Measurements from ENCODE around the gene ATP8A2. TPM values are rescaled to one million over a fixed set of nuclear protein-coding genes. Genes with fewer than 3 reads are reported as not detected.

Gene ATP8A2
- total RNA-seq, 1 experiment from 2014 or later, result 5.2 TPM

DNA sequence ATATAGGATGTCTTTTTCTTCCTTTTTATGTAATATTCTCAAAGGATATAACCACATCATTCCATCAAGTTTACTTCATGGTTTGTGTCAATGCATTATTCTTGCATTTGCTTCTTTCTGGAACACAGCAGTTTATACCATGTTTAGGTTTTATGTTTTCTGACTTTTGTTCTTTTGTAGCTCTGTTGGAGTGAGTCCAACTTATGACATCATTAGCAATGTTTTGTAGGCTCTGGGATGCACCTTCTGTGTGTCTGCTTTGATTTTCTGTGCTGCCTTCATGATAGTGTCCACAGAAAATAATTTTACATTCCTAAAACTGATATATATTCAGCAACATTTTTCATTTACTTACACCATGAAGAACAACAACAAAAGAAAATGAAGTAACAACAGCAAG, 611.1 kb downstream of the ATP8A2 start:
- no peak overlapping the region for H3K27ac Mint-ChIP-seq
- TF ChIP-seq EMX1 (CRISPR knock-in tag; IDR thresholded peaks at IDR 0.05) (no peak), TCF7 (CRISPR knock-in tag; IDR thresholded peaks at IDR 0.05; ENCODE audit: low read depth) (no peak), JUN (CRISPR knock-in tag; IDR thresholded peaks at IDR 0.05) (no peak), ETV6 (CRISPR knock-in tag; IDR thresholded peaks at IDR 0.05) (no peak), ZNF219 (CRISPR knock-in tag; IDR thresholded peaks at IDR 0.05; ENCODE audit: borderline replicate concordance) (no peak), PRRX2 (CRISPR knock-in tag; IDR thresholded peaks at IDR 0.05) (no peak), ZNF671 (CRISPR knock-in tag; IDR thresholded peaks at IDR 0.05) (no peak), NFATC4 (CRISPR knock-in tag; IDR thresholded peaks at IDR 0.05) (no peak), NFYB (CRISPR knock-in tag; conservative IDR thresholded peaks at IDR 0.05; ENCODE audit: low read depth) (no peak), KAT7 (CRISPR knock-in tag; IDR thresholded peaks at IDR 0.05; ENCODE audit: borderline replicate concordance) (no peak), HMGA2 (CRISPR knock-in tag; IDR thresholded peaks at IDR 0.05) (no peak)
- TF ChIP-seq, protein P1, sequence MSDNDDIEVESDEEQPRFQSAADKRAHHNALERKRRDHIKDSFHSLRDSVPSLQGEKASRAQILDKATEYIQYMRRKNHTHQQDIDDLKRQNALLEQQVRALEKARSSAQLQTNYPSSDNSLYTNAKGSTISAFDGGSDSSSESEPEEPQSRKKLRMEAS (CRISPR knock-in tag; IDR thresholded peaks at IDR 0.05), result no peak
- TF ChIP-seq, protein P2, sequence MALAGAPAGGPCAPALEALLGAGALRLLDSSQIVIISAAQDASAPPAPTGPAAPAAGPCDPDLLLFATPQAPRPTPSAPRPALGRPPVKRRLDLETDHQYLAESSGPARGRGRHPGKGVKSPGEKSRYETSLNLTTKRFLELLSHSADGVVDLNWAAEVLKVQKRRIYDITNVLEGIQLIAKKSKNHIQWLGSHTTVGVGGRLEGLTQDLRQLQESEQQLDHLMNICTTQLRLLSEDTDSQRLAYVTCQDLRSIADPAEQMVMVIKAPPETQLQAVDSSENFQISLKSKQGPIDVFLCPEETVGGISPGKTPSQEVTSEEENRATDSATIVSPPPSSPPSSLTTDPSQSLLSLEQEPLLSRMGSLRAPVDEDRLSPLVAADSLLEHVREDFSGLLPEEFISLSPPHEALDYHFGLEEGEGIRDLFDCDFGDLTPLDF (CRISPR knock-in tag; IDR thresholded peaks at IDR 0.05), result no peak
- TF ChIP-seq, protein P3, sequence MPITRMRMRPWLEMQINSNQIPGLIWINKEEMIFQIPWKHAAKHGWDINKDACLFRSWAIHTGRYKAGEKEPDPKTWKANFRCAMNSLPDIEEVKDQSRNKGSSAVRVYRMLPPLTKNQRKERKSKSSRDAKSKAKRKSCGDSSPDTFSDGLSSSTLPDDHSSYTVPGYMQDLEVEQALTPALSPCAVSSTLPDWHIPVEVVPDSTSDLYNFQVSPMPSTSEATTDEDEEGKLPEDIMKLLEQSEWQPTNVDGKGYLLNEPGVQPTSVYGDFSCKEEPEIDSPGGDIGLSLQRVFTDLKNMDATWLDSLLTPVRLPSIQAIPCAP (CRISPR knock-in tag; IDR thresholded peaks at IDR 0.05), result no peak
- TF ChIP-seq, protein P4, sequence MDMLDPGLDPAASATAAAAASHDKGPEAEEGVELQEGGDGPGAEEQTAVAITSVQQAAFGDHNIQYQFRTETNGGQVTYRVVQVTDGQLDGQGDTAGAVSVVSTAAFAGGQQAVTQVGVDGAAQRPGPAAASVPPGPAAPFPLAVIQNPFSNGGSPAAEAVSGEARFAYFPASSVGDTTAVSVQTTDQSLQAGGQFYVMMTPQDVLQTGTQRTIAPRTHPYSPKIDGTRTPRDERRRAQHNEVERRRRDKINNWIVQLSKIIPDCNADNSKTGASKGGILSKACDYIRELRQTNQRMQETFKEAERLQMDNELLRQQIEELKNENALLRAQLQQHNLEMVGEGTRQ (CRISPR knock-in tag; IDR thresholded peaks at IDR 0.05), result no peak
- TF ChIP-seq, protein P5, sequence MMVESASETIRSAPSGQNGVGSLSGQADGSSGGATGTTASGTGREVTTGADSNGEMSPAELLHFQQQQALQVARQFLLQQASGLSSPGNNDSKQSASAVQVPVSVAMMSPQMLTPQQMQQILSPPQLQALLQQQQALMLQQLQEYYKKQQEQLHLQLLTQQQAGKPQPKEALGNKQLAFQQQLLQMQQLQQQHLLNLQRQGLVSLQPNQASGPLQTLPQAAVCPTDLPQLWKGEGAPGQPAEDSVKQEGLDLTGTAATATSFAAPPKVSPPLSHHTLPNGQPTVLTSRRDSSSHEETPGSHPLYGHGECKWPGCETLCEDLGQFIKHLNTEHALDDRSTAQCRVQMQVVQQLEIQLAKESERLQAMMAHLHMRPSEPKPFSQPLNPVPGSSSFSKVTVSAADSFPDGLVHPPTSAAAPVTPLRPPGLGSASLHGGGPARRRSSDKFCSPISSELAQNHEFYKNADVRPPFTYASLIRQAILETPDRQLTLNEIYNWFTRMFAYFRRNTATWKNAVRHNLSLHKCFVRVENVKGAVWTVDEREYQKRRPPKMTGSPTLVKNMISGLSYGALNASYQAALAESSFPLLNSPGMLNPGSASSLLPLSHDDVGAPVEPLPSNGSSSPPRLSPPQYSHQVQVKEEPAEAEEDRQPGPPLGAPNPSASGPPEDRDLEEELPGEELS (CRISPR knock-in tag; IDR thresholded peaks at IDR 0.05), result no peak
- peaks cover 8% of the 10 kb centered on the region for H3K9me3 Mint-ChIP-seq
- ATAC-seq (no peak), DNase-seq (ENCODE audit: low spot score) (no peak)
- H3K4me3 Mint-ChIP-seq, result no peak overlapping the region
- H3K4me1 Mint-ChIP-seq, result peaks cover 36% of the 10 kb centered on the region
- H3K36me3 Mint-ChIP-seq, result no peaks in the 10 kb centered on the region
- CTCF ChIA-PET, result interaction anchor here (1.2 kb wide), 1 partner anchor 55 kb away, joined by 4 read pairs; no protein-coding TSS in a partner anchor
- no peaks in the 10 kb centered on the region; the same call in 1 of the 2 replicates for H3K27me3 Mint-ChIP-seq (ENCODE audit: low read depth)
- POLR2A ChIA-PET, result no interaction called here

DNA sequence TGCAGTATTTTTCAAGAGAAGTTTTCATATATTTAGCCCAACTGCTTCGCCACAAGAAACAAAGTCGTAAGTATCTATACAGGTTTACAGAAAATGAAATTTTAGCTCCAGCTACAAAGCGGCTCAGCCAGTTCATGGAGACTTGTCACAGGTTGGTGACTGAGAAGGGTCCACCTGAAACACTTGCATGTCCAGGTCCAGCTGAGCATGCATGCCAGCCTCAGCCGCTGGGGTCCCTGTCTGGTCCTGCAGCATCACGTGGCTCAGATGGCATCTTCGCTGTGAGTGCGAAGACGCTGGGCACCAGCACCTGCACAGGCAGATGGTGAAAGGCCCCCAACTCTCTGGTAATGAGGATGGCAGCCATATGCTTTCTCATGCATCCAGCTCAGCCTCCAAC, 616.2 kb downstream of the ATP8A2 start:
- Mint-ChIP-seq H3K4me1 (peaks cover 8% of the 10 kb centered on the region; the same call in 1 of the 2 replicates), H3K27me3 (ENCODE audit: low read depth) (no peaks in the 10 kb centered on the region; the same call in 1 of the 2 replicates), H3K9me3 (peaks cover 20% of the 10 kb centered on the region), H3K27ac (no peak overlapping the region), H3K36me3 (no peaks in the 10 kb centered on the region), H3K4me3 (no peak overlapping the region)
- ChIA-PET POLR2A (no interaction called here), CTCF (no interaction called here)
- DNase-seq (ENCODE audit: low spot score) (no peak), ATAC-seq (no peak)
- TF ChIP-seq ZNF121 (CRISPR knock-in tag; IDR thresholded peaks at IDR 0.05) (no peak), JAZF1 (CRISPR knock-in tag; IDR thresholded peaks at IDR 0.05) (no peak), JUN (CRISPR knock-in tag; IDR thresholded peaks at IDR 0.05) (no peak), RORB (CRISPR knock-in tag; IDR thresholded peaks at IDR 0.05) (no peak)
- TF ChIP-seq, protein P6, sequence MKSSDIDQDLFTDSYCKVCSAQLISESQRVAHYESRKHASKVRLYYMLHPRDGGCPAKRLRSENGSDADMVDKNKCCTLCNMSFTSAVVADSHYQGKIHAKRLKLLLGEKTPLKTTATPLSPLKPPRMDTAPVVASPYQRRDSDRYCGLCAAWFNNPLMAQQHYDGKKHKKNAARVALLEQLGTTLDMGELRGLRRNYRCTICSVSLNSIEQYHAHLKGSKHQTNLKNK (CRISPR knock-in tag; IDR thresholded peaks at IDR 0.05), result no peak
- TF ChIP-seq, protein P7, sequence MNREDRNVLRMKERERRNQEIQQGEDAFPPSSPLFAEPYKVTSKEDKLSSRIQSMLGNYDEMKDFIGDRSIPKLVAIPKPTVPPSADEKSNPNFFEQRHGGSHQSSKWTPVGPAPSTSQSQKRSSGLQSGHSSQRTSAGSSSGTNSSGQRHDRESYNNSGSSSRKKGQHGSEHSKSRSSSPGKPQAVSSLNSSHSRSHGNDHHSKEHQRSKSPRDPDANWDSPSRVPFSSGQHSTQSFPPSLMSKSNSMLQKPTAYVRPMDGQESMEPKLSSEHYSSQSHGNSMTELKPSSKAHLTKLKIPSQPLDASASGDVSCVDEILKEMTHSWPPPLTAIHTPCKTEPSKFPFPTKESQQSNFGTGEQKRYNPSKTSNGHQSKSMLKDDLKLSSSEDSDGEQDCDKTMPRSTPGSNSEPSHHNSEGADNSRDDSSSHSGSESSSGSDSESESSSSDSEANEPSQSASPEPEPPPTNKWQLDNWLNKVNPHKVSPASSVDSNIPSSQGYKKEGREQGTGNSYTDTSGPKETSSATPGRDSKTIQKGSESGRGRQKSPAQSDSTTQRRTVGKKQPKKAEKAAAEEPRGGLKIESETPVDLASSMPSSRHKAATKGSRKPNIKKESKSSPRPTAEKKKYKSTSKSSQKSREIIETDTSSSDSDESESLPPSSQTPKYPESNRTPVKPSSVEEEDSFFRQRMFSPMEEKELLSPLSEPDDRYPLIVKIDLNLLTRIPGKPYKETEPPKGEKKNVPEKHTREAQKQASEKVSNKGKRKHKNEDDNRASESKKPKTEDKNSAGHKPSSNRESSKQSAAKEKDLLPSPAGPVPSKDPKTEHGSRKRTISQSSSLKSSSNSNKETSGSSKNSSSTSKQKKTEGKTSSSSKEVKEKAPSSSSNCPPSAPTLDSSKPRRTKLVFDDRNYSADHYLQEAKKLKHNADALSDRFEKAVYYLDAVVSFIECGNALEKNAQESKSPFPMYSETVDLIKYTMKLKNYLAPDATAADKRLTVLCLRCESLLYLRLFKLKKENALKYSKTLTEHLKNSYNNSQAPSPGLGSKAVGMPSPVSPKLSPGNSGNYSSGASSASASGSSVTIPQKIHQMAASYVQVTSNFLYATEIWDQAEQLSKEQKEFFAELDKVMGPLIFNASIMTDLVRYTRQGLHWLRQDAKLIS (CRISPR knock-in tag; IDR thresholded peaks at IDR 0.05; ENCODE audit: borderline replicate concordance), result no peak
- TF ChIP-seq, protein P8, sequence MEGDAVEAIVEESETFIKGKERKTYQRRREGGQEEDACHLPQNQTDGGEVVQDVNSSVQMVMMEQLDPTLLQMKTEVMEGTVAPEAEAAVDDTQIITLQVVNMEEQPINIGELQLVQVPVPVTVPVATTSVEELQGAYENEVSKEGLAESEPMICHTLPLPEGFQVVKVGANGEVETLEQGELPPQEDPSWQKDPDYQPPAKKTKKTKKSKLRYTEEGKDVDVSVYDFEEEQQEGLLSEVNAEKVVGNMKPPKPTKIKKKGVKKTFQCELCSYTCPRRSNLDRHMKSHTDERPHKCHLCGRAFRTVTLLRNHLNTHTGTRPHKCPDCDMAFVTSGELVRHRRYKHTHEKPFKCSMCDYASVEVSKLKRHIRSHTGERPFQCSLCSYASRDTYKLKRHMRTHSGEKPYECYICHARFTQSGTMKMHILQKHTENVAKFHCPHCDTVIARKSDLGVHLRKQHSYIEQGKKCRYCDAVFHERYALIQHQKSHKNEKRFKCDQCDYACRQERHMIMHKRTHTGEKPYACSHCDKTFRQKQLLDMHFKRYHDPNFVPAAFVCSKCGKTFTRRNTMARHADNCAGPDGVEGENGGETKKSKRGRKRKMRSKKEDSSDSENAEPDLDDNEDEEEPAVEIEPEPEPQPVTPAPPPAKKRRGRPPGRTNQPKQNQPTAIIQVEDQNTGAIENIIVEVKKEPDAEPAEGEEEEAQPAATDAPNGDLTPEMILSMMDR (IDR thresholded peaks at IDR 0.05), result no peak
- TF ChIP-seq, protein P9, sequence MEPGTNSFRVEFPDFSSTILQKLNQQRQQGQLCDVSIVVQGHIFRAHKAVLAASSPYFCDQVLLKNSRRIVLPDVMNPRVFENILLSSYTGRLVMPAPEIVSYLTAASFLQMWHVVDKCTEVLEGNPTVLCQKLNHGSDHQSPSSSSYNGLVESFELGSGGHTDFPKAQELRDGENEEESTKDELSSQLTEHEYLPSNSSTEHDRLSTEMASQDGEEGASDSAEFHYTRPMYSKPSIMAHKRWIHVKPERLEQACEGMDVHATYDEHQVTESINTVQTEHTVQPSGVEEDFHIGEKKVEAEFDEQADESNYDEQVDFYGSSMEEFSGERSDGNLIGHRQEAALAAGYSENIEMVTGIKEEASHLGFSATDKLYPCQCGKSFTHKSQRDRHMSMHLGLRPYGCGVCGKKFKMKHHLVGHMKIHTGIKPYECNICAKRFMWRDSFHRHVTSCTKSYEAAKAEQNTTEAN (CRISPR knock-in tag; IDR thresholded peaks at IDR 0.05), result no peak

Measured in WTC11 (cell line).